GM12865 (cell line): ENCODE results near the gene SNHG17.

Source experiments
- DNase-seq: peaks from one replicate; pipeline ENCODE4 v3.0.0; 2010; ENCODE audit warnings: low read depth
- H3K4me3 ChIP-seq: 2 replicates; pipeline ENCODE4 v1.5.1; 2011; ENCODE audit warnings: mild to moderate bottlenecking, low read depth, low read length, control low read depth
- CTCF ChIP-seq: IDR thresholded peaks from 2 replicates; pipeline ENCODE4 v1.5.1; 2011; ENCODE audit warnings: low read length, control low read depth, low read depth, inconsistent platforms; ENCODE audit not compliant: insufficient read depth; ENCODE audit errors: missing control alignments

Gene SNHG17

DNA sequence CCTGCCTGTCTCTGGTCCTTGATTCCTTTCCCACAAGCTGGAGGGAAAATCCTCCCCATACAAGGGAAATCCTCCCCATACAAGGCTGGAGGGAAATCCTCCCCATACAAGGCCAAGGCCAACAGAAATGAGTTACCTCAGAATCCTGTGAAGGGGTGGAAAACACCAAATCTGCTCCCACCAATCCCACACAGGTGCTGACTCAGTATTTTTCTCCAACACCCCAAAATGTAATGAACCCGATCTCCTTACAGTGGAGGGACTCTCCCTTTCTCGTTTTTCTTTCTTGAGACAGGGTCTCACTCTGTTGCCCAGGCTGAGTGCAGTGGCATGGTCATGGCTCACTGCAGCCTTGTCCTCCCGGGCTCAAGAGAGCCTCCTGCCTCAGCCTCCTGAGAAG is 6.3 kb downstream of the SNHG17 start:
- DNase-seq: no peak
- no peak overlapping the region for H3K4me3 ChIP-seq
- no peak for TF ChIP-seq CTCF

DNA sequence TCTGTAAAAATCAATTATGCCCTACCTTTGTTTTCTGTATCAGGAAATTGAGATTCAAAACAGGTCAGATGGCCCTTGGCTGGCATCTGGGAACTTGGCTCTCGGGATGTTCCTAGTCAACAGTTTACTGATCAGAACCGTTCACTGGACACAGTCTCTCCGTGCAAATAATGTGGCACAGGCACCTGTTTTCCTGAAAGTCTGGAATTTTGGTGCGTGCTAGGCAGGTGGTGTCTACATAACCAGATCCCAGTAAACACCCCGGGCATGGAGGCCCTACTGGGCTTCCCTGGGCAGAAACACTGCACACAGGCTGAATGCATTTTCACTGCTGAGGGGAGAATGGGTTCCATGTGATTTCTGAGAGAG is 7.5 kb downstream of the SNHG17 start:
- DNase-seq: no peak
- no peak for TF ChIP-seq CTCF
- H3K4me3 ChIP-seq: no peak overlapping the region

- TF ChIP-seq CTCF: no peak
- H3K4me3 ChIP-seq: no peak overlapping the region
- no peak for DNase-seq
Measured at GRCh38 chr20:38426006-38426897, 8.9 kb downstream of the SNHG17 start.

GRCh38 chr20:38424401-38424800 is 10.7 kb downstream of the SNHG17 start:
- no peak for TF ChIP-seq CTCF
- DNase-seq: no peak
- H3K4me3 ChIP-seq: no peak overlapping the region

DNA sequence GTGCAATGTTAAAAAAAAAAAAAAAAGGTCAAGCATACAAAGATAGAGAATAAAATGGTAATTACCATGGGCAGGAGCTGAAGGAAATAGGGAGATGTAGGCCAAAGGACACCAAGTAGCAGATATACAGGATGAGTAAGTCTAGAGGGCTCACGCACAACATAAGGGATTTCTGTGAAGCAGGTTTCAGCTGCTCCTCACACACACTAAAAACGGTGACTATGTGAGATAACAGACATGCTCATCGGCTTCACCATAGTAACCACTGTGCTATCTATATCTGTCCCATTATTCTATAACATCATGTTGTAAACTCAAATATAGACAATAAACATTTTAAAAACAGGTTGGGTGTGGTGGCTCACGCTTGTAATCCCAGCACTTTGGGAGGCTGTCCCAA is 11.6 kb downstream of the SNHG17 start:
- no peak overlapping the region for H3K4me3 ChIP-seq
- TF ChIP-seq CTCF: no peak
- DNase-seq: no peak

GRCh38 chr20:38421915-38422314 is 13.2 kb downstream of the SNHG17 start:
- no peak overlapping the region for H3K4me3 ChIP-seq
- TF ChIP-seq CTCF: no peak
- DNase-seq: no peak
